ENCODE results near the gene ZNF862.

GRCh38 chr7:149866779-149867447, 28.7 kb downstream of the ZNF862 start:
- TF ChIP-seq, protein P1, sequence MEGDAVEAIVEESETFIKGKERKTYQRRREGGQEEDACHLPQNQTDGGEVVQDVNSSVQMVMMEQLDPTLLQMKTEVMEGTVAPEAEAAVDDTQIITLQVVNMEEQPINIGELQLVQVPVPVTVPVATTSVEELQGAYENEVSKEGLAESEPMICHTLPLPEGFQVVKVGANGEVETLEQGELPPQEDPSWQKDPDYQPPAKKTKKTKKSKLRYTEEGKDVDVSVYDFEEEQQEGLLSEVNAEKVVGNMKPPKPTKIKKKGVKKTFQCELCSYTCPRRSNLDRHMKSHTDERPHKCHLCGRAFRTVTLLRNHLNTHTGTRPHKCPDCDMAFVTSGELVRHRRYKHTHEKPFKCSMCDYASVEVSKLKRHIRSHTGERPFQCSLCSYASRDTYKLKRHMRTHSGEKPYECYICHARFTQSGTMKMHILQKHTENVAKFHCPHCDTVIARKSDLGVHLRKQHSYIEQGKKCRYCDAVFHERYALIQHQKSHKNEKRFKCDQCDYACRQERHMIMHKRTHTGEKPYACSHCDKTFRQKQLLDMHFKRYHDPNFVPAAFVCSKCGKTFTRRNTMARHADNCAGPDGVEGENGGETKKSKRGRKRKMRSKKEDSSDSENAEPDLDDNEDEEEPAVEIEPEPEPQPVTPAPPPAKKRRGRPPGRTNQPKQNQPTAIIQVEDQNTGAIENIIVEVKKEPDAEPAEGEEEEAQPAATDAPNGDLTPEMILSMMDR (IDR thresholded peaks at IDR 0.05; ENCODE audit: borderline replicate concordance, extremely low read depth, low read length, poor library complexity, severe bottlenecking), result no peak
- TF ChIP-seq EZH2 (IDR thresholded peaks at IDR 0.05; ENCODE audit: borderline replicate concordance, low read depth, low read length, severe bottlenecking), result no peak
